ENCODE data around the gene BCKDHA. TPM values are rescaled to one million over a fixed set of nuclear protein-coding genes. Genes with fewer than 3 reads are reported as not detected.

The BCKDHA gene
- total and polyA plus RNA-seq, 9 of the 15 experiments (the other 6 are each of a cell fraction or from before 2014, with no cell fraction given): 4.5 to 52.5 (median 14.1) TPM

DNA sequence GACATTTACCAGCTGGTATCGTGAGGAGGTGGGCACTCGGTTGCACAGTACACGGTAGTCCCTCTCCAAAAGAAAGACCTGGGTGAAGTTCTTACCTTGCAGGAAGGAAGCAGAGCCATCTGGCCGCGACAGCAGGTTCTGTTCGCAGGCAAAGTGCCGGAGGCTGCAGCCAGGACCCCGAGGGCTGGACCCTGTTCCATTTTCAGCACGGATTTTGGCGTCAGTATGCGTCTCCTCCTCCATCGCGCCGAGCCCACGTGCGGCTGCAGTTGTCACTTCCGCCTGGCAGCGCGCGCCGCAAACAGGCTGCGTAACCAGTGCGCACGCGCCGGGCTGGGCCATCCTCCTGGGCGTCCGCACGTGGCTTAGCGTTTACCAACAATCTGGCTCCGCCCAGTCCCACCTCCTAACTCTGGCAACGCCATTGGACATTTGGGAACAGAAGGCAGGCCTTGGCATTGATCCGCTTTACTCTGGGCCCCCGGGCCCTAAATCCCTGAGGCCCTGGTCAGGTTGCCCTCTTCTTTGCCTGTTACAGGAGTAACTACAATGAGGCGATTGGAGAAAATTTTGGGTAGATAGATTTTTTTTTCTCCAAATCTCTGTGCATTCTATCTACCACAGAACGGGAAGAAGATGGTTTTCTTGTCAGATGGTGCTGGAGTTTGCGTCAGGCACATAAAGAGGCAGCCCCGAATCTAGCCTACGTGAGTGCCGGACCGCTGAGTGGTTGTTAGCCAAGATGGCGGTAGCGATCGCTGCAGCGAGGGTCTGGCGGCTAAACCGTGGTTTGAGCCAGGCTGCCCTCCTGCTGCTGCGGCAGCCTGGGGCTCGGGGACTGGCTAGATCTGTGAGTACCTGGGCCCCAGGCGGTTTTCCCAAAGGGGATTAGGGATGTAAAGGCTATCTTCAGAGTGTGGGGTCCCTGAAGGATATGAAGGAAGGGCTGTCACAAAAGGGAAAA lies at the start of gene BCKDHA, which contains the start of gene EXOSC5 (continued):
- TF ChIP-seq, protein P1, sequence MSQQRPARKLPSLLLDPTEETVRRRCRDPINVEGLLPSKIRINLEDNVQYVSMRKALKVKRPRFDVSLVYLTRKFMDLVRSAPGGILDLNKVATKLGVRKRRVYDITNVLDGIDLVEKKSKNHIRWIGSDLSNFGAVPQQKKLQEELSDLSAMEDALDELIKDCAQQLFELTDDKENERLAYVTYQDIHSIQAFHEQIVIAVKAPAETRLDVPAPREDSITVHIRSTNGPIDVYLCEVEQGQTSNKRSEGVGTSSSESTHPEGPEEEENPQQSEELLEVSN (IDR thresholded peaks at IDR 0.05; ENCODE audit: borderline replicate concordance in 1 of 2, extremely low read depth in 1 of 2, insufficient read depth in 1 of 2, insufficient read length in 1 of 2, low read depth in 1 of 2, low read length in 1 of 2, poor library complexity in 1 of 2, severe bottlenecking in 1 of 2): peak; percentile 96
- peak; percentile 99 for TF ChIP-seq MYC (IDR thresholded peaks at IDR 0.05; ENCODE audit: low read depth, low read length)
- peak; percentile 93; the same call in 1 of the 2 replicates for TF ChIP-seq MYC (CRISPR knock-in tag; IDR thresholded peaks at IDR 0.05; ENCODE audit: borderline replicate concordance, low read depth)
- TF ChIP-seq ZMIZ1 (IDR thresholded peaks at IDR 0.05; ENCODE audit: low read depth in 2 of 2, low read length in 2 of 2): no peak
- TF ChIP-seq MXI1 (IDR thresholded peaks at IDR 0.05; ENCODE audit: low read depth, low read length): peak; percentile 99
- TF ChIP-seq EZH2 (IDR thresholded peaks at IDR 0.05; ENCODE audit: borderline replicate concordance, low read depth, low read length): no peak
- no peak for TF ChIP-seq NFYB (IDR thresholded peaks at IDR 0.05; ENCODE audit: extremely low read depth, insufficient read length)
- TF ChIP-seq TARDBP (IDR thresholded peaks at IDR 0.05): no peak
- peak; percentile 69; the same call in 1 of the 2 replicates for TF ChIP-seq FOXM1 (IDR thresholded peaks at IDR 0.05; ENCODE audit: low read depth)
- no peak for TF ChIP-seq FOXM1 (CRISPR knock-in tag; IDR thresholded peaks at IDR 0.05; ENCODE audit: low read depth)
- TF ChIP-seq POLR2AphosphoS5 (IDR thresholded peaks at IDR 0.05; ENCODE audit: control insufficient read depth, insufficient read depth, low read depth, low read length): peak; percentile 72; the same call in 1 of the 2 replicates
- TF ChIP-seq PYGO2 (tag; IDR thresholded peaks at IDR 0.05): no peak
- TF ChIP-seq, protein P2, sequence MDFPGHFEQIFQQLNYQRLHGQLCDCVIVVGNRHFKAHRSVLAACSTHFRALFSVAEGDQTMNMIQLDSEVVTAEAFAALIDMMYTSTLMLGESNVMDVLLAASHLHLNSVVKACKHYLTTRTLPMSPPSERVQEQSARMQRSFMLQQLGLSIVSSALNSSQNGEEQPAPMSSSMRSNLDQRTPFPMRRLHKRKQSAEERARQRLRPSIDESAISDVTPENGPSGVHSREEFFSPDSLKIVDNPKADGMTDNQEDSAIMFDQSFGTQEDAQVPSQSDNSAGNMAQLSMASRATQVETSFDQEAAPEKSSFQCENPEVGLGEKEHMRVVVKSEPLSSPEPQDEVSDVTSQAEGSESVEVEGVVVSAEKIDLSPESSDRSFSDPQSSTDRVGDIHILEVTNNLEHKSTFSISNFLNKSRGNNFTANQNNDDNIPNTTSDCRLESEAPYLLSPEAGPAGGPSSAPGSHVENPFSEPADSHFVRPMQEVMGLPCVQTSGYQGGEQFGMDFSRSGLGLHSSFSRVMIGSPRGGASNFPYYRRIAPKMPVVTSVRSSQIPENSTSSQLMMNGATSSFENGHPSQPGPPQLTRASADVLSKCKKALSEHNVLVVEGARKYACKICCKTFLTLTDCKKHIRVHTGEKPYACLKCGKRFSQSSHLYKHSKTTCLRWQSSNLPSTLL (IDR thresholded peaks at IDR 0.05): no peak
- TF ChIP-seq HMGN3 (IDR thresholded peaks at IDR 0.05; ENCODE audit: borderline replicate concordance, extremely low read depth, insufficient read length, low read depth, low read length): peak; percentile 89
- TF ChIP-seq FOXK1 (CRISPR knock-in tag; IDR thresholded peaks at IDR 0.05; ENCODE audit: borderline replicate concordance): no peak
- TF ChIP-seq FOXO4 (CRISPR knock-in tag; IDR thresholded peaks at IDR 0.05): no peak

All from K562 (cell line).